ENCODE measurements around the gene FUZ. TPM values are rescaled to one million over a fixed set of nuclear protein-coding genes. Genes with fewer than 3 reads are reported as not detected.

The FUZ gene
- total and polyA plus RNA-seq, 2 of the 8 experiments (the other 6 are each of a cell fraction or from before 2014, with no cell fraction given), result 28.4 to 33.9 TPM

- Histone ChIP-seq H3K4me1 (replicated peaks in 1 of 4; ENCODE audit: control insufficient read depth in 3 of 4, insufficient read depth in 4 of 4, low read length in 3 of 4) (no peaks in the 10 kb centered on the region), H3K9me3 (ENCODE audit: insufficient read depth in 2 of 2, low read depth in 1 of 2, low read length in 1 of 2) (no peaks in the 10 kb centered on the region), H3K27me3 (replicated peaks in 1 of 4; ENCODE audit: control insufficient read depth in 3 of 4, extremely low read depth in 1 of 4, insufficient read depth in 3 of 4, low read length in 3 of 4) (no peaks in the 10 kb centered on the region), H2AK5ac (ENCODE audit: low read depth, low read length) (no peak overlapping the region), H3K18ac (ENCODE audit: extremely low read depth, low read length) (no peak overlapping the region), H3K79me2 (ENCODE audit: control insufficient read depth in 1 of 2, insufficient read depth in 2 of 2, low read length in 2 of 2) (no peaks in the 10 kb centered on the region), H3K4me3 (ENCODE audit: extremely low read depth in 1 of 4, insufficient read depth in 2 of 4, low read depth in 3 of 4, low read length in 4 of 4) (no peak overlapping the region), H3K9ac (replicated peaks in 1 of 4; ENCODE audit: extremely low read depth in 1 of 4, low read depth in 3 of 4, low read length in 3 of 4) (no peak overlapping the region), H2BK5ac (ENCODE audit: low read depth, low read length) (no peak overlapping the region), H2BK15ac (ENCODE audit: low read length) (no peak overlapping the region), H4K20me1 (replicated peaks in 1 of 2; ENCODE audit: control insufficient read depth in 1 of 2, insufficient read depth in 2 of 2, low read length in 2 of 2) (peaks cover 5 to 7% of the 10 kb centered on the region in 2 experiments), H2AFZ (ENCODE audit: low read length) (no peak overlapping the region), H3K56ac (replicated peaks; ENCODE audit: insufficient read length, low read depth, low read length) (no peak overlapping the region), H3K4ac (replicated peaks; ENCODE audit: insufficient read length, low read depth, low read length) (no peak overlapping the region), H3K14ac (ENCODE audit: insufficient read length) (no peak overlapping the region), H2BK12ac (ENCODE audit: low read depth, low read length) (no peak overlapping the region), H3K79me1 (ENCODE audit: low read depth, low read length) (peaks cover under 1% of the 10 kb centered on the region; the same call in 1 of the 2 replicates), H2BK120ac (replicated peaks; ENCODE audit: low read depth, low read length) (no peak overlapping the region), H3K36me3 (ENCODE audit: control insufficient read depth in 2 of 4, insufficient read depth in 4 of 4, low read length in 3 of 4) (peaks cover 12 to 42% (median 29%) of the 10 kb centered on the region in 4 experiments; a peak in 6 of 8 replicates), H4K91ac (replicated peaks; ENCODE audit: insufficient read length, low read length) (no peak overlapping the region), H4K5ac (ENCODE audit: insufficient read length, low read depth, low read length) (no peak overlapping the region), H3K4me2 (ENCODE audit: insufficient read depth in 1 of 2, low read depth in 2 of 2, low read length in 2 of 2) (no peak overlapping the region), H4K8ac (ENCODE audit: extremely low read depth, insufficient read depth, low read length) (no peak overlapping the region), H2BK20ac (ENCODE audit: low read length) (no peak overlapping the region), H3K23ac (ENCODE audit: insufficient read length) (no peak overlapping the region), H3K27ac (ENCODE audit: low read depth, low read length) (no peak overlapping the region), H3K23me2 (ENCODE audit: low read depth, low read length) (no peaks in the 10 kb centered on the region)
- DNase-seq (ENCODE audit: low read depth in 1 of 2, low spot score in 2 of 2) (no peak), FAIRE-seq (no peak)
- ChIA-PET CTCF (ENCODE audit: partially characterized antibody) (interaction anchor here (0.5 to 2.2 kb wide), 5 partner anchors 21 to 107 kb away, joined by 3 to 6 read pairs (median 3); partner anchors contain the start of gene FUZ), POLR2A (ENCODE audit: partially characterized antibody) (interaction anchor here (0.9 to 1.4 kb wide), 4 partner anchors 15 to 25 kb away, joined by 3 to 4 read pairs (median 4); partner anchors contain the start of gene PTOV1)
- 90% methylated on average over 7 of the region's 7 CpGs; no CpG with 5 or more reads in 1 of the 2 experiments for WGBS, 2 experiments (ENCODE audit: extremely low coverage in 1 of 2, insufficient coverage in 1 of 2, insufficient read length in 1 of 2, insufficient replicate concordance in 2 of 2, low coverage in 1 of 2, low lambda C conversion rate in 2 of 2, missing lambda C conversion rate in 1 of 2)
- no peak for TF ChIP-seq SIRT6 (IDR thresholded peaks at IDR 0.05; ENCODE audit: low read length)
- no peak for TF ChIP-seq SIN3A (conservative IDR thresholded peaks at IDR 0.05 in 1 of 2, IDR thresholded peaks at IDR 0.05 in 1 of 2; ENCODE audit: low read depth in 1 of 2, low read length in 2 of 2)
These were observed 20.5 kb upstream of the FUZ start for GRCh38 chr19:49833599-49833998.

Measured in H1 (cell line).